Dendritic cell treated with granulocyte-macrophage colony-stimulating factor and Interleukin-4, amounts not matched to agents 40 ng/mL and 50 ng/mL, for 4 days (primary cell): Measurements from ENCODE around the gene DNM3.

Source experiments
- H3K27ac Mint-ChIP-seq: one replicate; pipeline ENCODE4 v1.8.0; 2022; ENCODE audit warnings: mild to moderate bottlenecking, mixed read lengths
- H3K27me3 Mint-ChIP-seq: one replicate; pipeline ENCODE4 v1.8.0; 2022; ENCODE audit warnings: mild to moderate bottlenecking, mixed read lengths
- H3K36me3 Mint-ChIP-seq: one replicate; pipeline ENCODE4 v1.8.0; 2022; ENCODE audit warnings: low read depth, mixed read lengths
- H3K4me1 Mint-ChIP-seq: one replicate; pipeline ENCODE4 v1.8.0; 2022; ENCODE audit warnings: low read depth, mixed read lengths
- H3K4me3 Mint-ChIP-seq: one replicate; pipeline ENCODE4 v1.8.0; 2022; ENCODE audit warnings: mild to moderate bottlenecking, moderate library complexity, mixed read lengths
- H3K9me3 Mint-ChIP-seq: one replicate; pipeline ENCODE4 v1.8.0; 2022; ENCODE audit warnings: mixed read lengths
- intact Hi-C: fragments of 100-400 bp; cut with micrococcal nuclease; formaldehyde crosslinking; loops from one replicate; pipeline ENCODE4 v1.15.0; 2022

The DNM3 gene

GRCh38 chr1:172266528-172267174 lies 425.4 kb downstream of the DNM3 start:
- intact Hi-C loops, result no loop called here

DNA sequence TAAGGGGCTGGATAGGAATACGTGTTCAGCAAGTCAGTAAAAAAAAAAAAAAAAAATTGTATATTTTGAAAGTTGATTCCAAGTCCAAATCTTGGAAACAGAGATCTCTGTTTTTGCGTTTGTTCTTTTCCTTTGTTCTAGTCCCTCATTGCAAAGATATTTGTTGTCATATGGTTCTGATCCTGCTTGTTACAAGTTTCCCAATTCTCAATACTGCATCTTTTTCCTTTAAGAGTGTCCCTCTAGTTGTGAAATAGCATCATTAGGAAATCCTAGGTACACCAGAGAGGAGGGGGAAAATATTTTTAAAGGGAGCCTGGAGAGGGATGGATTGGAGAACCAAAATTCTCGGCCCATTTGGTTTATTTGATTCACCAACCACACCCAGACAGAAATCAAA lies 426.9 kb downstream of the DNM3 start:
- H3K9me3 Mint-ChIP-seq, result no peaks in the 10 kb centered on the region
- no peaks in the 10 kb centered on the region for H3K36me3 Mint-ChIP-seq
- H3K4me3 Mint-ChIP-seq, result no peak overlapping the region
- H3K27ac Mint-ChIP-seq, result no peak overlapping the region
- intact Hi-C loops, result no loop called here
- H3K4me1 Mint-ChIP-seq, result no peaks in the 10 kb centered on the region
- no peaks in the 10 kb centered on the region for H3K27me3 Mint-ChIP-seq

More at GRCh38 chr1:172266528-172267174, 425.4 kb downstream of the DNM3 start:
- H3K4me1 Mint-ChIP-seq, result no peaks in the 10 kb centered on the region
- no peaks in the 10 kb centered on the region for H3K27me3 Mint-ChIP-seq
- H3K4me3 Mint-ChIP-seq, result no peak overlapping the region
- no peaks in the 10 kb centered on the region for H3K36me3 Mint-ChIP-seq
- peaks cover 13% of the 10 kb centered on the region for H3K9me3 Mint-ChIP-seq
- H3K27ac Mint-ChIP-seq, result no peak overlapping the region

DNA sequence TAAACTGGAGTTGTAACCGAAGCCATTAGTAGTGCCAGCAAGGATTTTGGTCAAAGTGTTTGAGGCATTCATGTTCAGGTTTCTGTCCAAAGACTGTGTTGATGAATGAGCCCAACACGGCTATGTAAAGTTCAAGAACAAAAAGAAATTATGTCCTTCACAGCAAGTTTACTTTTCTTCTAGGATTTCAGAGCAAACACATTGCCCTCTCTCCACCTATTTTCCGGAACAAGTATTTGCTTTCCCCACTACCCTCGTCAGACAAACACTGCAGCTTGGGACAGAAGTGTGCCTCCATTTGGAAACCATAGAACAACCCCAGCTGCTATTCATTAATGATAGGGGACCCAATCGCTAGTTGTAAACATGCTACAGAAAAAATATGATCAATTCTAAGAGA lies 427.8 kb downstream of the DNM3 start:
- H3K36me3 Mint-ChIP-seq, result no peaks in the 10 kb centered on the region
- no peak overlapping the region for H3K27ac Mint-ChIP-seq
- H3K4me1 Mint-ChIP-seq, result peaks cover 4% of the 10 kb centered on the region
- H3K27me3 Mint-ChIP-seq, result no peaks in the 10 kb centered on the region
- no peak overlapping the region for H3K4me3 Mint-ChIP-seq
- no peaks in the 10 kb centered on the region for H3K9me3 Mint-ChIP-seq
- intact Hi-C loops, result no loop called here

GRCh38 chr1:172269644-172270043 lies 428.3 kb downstream of the DNM3 start:
- intact Hi-C loops, result no loop called here
- Mint-ChIP-seq H3K4me3 (no peak overlapping the region), H3K36me3 (no peaks in the 10 kb centered on the region), H3K27ac (no peak overlapping the region), H3K9me3 (no peaks in the 10 kb centered on the region), H3K4me1 (peaks cover 5% of the 10 kb centered on the region), H3K27me3 (no peaks in the 10 kb centered on the region)

GRCh38 chr1:172270605-172271004 lies 429.3 kb downstream of the DNM3 start:
- Mint-ChIP-seq H3K9me3 (no peaks in the 10 kb centered on the region), H3K36me3 (no peaks in the 10 kb centered on the region), H3K27ac (no peak overlapping the region), H3K4me3 (no peak overlapping the region), H3K4me1 (peaks cover 5% of the 10 kb centered on the region), H3K27me3 (no peaks in the 10 kb centered on the region)
- intact Hi-C loops, result no loop called here

DNA sequence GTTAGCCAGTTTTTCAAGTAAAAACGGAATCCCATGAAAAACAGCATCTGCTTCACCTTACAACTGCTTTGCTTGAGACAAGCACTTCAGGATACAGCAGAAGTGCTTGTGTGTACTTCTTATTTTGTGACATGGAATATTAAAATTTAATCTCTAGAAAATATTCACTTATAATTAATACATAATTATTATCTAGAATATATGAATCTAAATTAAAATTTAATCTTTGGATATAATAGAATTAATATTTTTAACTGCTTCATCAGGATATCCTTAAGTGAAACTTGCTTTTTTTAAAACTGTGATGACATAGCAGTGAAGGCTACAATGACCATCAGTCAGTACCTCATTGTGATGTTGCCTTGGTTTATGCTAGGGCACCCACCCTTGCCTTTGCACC lies 430.8 kb downstream of the DNM3 start:
- Mint-ChIP-seq H3K36me3 (no peaks in the 10 kb centered on the region), H3K4me1 (peaks cover 5% of the 10 kb centered on the region), H3K27me3 (no peaks in the 10 kb centered on the region), H3K9me3 (no peaks in the 10 kb centered on the region), H3K4me3 (no peak overlapping the region), H3K27ac (no peak overlapping the region)
- intact Hi-C loops, result no loop called here

DNA sequence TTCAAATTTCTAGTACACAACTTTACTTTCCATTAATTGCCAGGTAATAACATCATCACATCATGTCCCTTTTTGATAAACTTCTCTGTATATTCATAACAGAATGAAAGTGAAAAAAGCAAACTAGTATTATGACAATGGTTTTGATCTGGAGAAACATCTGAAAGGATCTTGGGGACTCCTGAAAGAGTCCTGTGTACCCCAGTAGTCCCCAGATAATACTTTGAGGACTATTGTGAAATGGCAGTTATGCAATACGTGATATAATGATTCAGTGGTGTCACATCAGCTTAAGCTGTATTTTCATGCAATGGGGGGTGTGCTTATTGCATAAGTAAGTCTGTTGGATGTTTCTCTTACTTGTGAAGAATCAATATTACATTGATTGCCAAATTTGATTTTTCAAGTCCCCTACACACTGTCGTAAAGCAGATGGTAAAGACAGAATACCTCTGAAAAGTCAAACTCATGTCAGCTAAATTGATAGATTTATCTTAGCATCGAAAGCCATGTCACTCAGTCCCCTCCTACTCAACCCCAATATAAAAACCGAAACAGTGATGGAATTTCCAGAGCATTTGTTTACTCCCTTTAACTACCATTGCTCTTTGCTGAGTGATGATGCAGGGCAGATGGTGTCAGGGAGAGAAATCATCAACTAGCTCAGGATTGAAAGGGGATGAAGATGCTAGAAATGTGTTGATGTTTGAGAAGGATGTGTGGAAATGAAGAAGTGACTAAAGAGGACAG lies 432.5 kb downstream of the DNM3 start:
- Mint-ChIP-seq H3K4me3 (no peak overlapping the region), H3K9me3 (no peaks in the 10 kb centered on the region), H3K27ac (no peak overlapping the region), H3K27me3 (no peaks in the 10 kb centered on the region), H3K4me1 (peaks cover 5% of the 10 kb centered on the region), H3K36me3 (no peaks in the 10 kb centered on the region)
- intact Hi-C loops, result no loop called here

DNA sequence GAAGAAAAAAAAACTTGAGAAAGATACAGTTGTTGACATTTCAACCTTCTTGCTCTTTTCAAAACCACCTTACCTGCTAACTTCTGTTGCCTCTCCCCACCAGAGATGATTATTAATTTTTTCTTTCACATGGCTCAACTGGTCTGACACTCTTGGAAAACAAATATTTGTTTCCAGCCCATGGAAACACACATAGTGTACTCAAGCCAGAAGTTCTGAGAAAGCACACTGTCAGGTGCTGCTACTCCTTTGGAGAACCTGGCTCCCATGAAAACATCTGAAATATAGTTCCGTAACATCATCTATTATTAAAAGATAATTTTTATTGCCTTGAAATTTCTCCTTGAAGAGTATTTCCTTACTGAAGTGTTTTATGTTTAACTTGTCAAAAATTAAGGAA lies 434.2 kb downstream of the DNM3 start:
- no peaks in the 10 kb centered on the region for H3K36me3 Mint-ChIP-seq
- no peak overlapping the region for H3K4me3 Mint-ChIP-seq
- H3K27me3 Mint-ChIP-seq, result no peaks in the 10 kb centered on the region
- no peak overlapping the region for H3K27ac Mint-ChIP-seq
- peaks cover 5% of the 10 kb centered on the region for H3K4me1 Mint-ChIP-seq
- intact Hi-C loops, result no loop called here
- no peaks in the 10 kb centered on the region for H3K9me3 Mint-ChIP-seq

DNA sequence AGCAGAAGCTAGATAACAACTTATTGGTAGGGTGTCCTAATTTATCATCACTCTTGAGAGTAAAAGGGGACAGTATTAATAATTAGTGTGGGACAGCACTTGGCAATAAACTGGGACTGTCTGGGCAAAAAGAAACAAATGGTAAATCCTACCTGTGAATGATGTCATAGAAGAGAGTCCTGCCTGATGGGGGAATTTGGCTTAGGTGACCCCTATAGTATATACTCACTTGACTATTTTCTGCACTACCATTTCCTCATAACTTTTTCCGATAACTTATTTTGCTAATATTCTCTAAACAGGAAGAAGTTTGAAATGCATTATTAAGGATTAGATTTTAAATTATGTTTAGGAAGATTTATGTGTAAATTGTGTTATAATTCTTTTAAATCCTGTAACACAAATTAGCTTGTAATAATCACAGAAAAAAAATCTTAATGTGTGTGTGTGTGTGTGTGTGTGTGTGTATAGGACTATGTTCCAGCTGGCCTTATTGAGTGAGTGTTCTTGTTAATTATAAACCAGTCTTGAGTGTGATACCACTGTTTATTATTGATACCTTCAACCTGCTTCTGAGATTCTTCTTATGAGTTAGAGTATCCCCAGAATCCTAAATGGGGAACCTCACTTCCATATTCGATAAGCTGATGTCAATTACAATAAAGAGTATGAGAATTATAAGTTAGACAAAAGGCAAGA lies 435.0 kb downstream of the DNM3 start:
- peaks cover 5% of the 10 kb centered on the region for H3K4me1 Mint-ChIP-seq
- no peak overlapping the region for H3K4me3 Mint-ChIP-seq
- no peaks in the 10 kb centered on the region for H3K27me3 Mint-ChIP-seq
- H3K27ac Mint-ChIP-seq, result no peak overlapping the region
- H3K36me3 Mint-ChIP-seq, result no peaks in the 10 kb centered on the region
- intact Hi-C loops, result no loop called here
- H3K9me3 Mint-ChIP-seq, result no peaks in the 10 kb centered on the region

DNA sequence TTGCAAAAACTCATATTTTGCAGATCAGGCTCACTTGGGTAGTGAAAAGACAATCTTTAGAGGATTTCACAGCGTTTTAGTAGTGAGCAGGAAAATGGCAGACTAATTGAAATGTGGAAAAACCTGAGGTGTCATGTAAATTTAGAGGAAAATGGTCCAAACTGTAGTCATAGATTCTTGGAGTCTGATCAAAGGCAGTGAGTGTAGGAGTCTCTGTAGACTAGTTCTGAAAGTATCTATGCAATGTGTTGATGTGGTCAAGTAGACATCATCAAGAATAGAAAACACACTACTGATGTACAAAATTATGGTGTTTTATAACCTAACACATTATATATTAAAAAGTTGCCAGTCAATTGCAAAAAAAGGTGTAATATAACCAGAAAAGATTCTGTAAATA lies 436.0 kb downstream of the DNM3 start:
- Mint-ChIP-seq H3K27me3 (no peaks in the 10 kb centered on the region), H3K9me3 (no peaks in the 10 kb centered on the region), H3K27ac (no peak overlapping the region), H3K36me3 (no peaks in the 10 kb centered on the region), H3K4me1 (peaks cover 5% of the 10 kb centered on the region), H3K4me3 (no peak overlapping the region)
- intact Hi-C loops, result no loop called here

- Mint-ChIP-seq H3K27me3 (no peaks in the 10 kb centered on the region), H3K36me3 (no peaks in the 10 kb centered on the region), H3K4me1 (peaks cover 7% of the 10 kb centered on the region), H3K27ac (no peak overlapping the region), H3K9me3 (no peaks in the 10 kb centered on the region), H3K4me3 (no peak overlapping the region)
- intact Hi-C loops, result no loop called here
Measured at GRCh38 chr1:172277989-172278388, 436.7 kb downstream of the DNM3 start.

DNA sequence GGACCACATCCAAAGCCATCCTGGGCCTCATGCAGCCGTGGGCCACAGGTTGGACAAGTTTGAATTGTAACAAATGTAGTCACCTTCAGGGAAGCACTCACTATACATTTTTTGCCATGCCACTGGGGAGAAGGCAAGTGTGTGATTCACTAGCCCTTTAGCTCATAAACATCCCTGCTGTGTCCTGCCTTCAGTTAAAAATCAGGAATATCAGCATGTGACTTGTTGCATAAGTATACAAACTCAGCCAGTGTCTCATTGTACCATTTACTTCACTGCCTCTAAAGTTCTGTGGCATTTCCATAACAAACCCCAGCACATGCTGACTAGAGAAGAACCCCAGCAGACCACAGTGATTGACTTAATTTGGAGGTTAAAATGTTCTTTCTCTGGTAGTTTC lies 437.2 kb downstream of the DNM3 start:
- Mint-ChIP-seq H3K9me3 (no peaks in the 10 kb centered on the region), H3K27ac (no peak overlapping the region), H3K27me3 (no peaks in the 10 kb centered on the region), H3K4me1 (peaks cover 11% of the 10 kb centered on the region), H3K4me3 (no peak overlapping the region), H3K36me3 (no peaks in the 10 kb centered on the region)
- intact Hi-C loops, result no loop called here

DNA sequence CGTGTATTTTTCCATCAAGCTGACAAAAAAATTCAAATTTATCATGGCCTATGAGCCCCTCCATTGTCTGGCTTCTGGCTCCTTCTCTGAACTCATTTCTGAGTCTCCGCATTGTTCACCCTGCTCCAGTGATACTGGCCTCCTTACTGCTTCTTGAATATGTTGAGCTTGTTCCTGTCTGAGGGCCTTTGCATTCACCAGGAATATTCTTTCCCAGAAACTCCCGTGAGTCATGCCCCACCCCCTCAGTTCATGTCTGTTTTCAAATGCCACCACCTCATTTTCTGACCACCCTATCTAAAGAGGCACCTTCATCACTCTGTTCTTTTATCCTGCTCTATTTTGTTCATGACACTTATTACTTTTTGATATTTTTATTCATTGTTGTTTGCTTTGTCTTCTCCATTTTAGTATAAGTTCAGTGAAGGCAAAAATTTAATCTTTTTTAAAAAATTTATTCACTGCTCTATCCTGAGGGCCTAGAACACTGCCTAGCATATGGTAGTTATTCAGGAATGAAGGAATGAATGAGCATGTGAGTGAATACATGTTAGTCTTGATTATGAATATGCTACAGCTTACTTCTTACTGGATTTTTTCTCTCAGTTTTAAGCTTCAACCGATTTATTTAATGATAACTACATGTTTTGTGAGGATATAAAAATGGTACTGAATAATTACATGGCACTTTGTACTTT lies 438.8 kb downstream of the DNM3 start:
- no peaks in the 10 kb centered on the region for H3K27me3 Mint-ChIP-seq
- intact Hi-C loops, result no loop called here
- H3K36me3 Mint-ChIP-seq, result no peaks in the 10 kb centered on the region
- no peaks in the 10 kb centered on the region for H3K9me3 Mint-ChIP-seq
- H3K4me3 Mint-ChIP-seq, result no peak overlapping the region
- no peak overlapping the region for H3K27ac Mint-ChIP-seq
- peaks cover 6% of the 10 kb centered on the region for H3K4me1 Mint-ChIP-seq

- Mint-ChIP-seq H3K27me3 (no peaks in the 10 kb centered on the region), H3K9me3 (no peaks in the 10 kb centered on the region), H3K4me1 (peaks cover 6% of the 10 kb centered on the region), H3K36me3 (no peaks in the 10 kb centered on the region), H3K27ac (no peak overlapping the region), H3K4me3 (no peak overlapping the region)
- intact Hi-C loops, result no loop called here
Measured at GRCh38 chr1:172283766-172284165, 442.5 kb downstream of the DNM3 start.
